NCI-H774 (cell line): Measurements from ENCODE around the gene PCDHB2.
"Not testable (repeated sequence)": the region's sequence is repeated elsewhere in the genome, so short reads cannot be mapped to it uniquely, and the experiment has no call there.

Experiments
- DNase-seq: peaks from one replicate; lab custom pipeline; 2025; lab: John Stamatoyannopoulos, UW

PCDHB2 gene

GRCh38 chr5:141135718-141136266, 41.4 kb downstream of the PCDHB2 start:
- DNase-seq: no peak

- not testable (repeated sequence) for DNase-seq
Measured at GRCh38 chr5:141137346-141137745, 42.9 kb downstream of the PCDHB2 start.
